SK-N-SH (cell line): ENCODE data around the gene RNU6-9. TPM values are rescaled to one million over a fixed set of nuclear protein-coding genes. Genes with fewer than 3 reads are reported as not detected.

Source experiments
- CTCF ChIA-PET: fragments of 300-600, 350-600 bp; formaldehyde crosslinking; extraction: SDS; loops from one replicate; lab custom pipeline; 2021; lab: Yijun Ruan, JAX
- POLR2A ChIA-PET: fragments of 350-600 bp; sonication (Branson Sonifier 250); formaldehyde crosslinking; extraction: SDS; loops from one replicate; lab custom pipeline; 2020; ENCODE audit warnings: antibody characterized with exemption, inconsistent platforms; lab: Yijun Ruan, JAX
- DNase-seq: peaks from one replicate; pipeline ENCODE4 v3.0.0; 2012
- H2AFZ ChIP-seq: fragments of 200-600 bp; sonication (generic); 2 replicates; pipeline ENCODE4 v1.8.1; 2016; ENCODE audit warnings: antibody characterized with exemption, mild to moderate bottlenecking, low read depth
- H3F3A ChIP-seq: fragments of 200-600 bp; sonication (generic); replicated peaks from 2 replicates; pipeline ENCODE3; 2016; ENCODE audit warnings: antibody characterized with exemption, mild to moderate bottlenecking; ENCODE audit not compliant: insufficient read depth
- H3K27ac ChIP-seq, 2 experiments: fragments of 200-500 bp in 1 of 2; fragments of 200-600 bp in 1 of 2; sonication (Bioruptor generic) in 1 of 2; sonication (generic), shearing (Covaris generic) in 1 of 2; 2 replicates each; pipeline versions ENCODE4 v1.5.1 to v1.6.1; 2014 to 2016; ENCODE audit warnings: low read depth in 2 of 2, inconsistent platforms in 1 of 2, low read length in 1 of 2, mild to moderate bottlenecking in 1 of 2, mixed read lengths in 1 of 2
- H3K27me3 ChIP-seq: fragments of 200-600 bp; sonication (generic), shearing (Covaris generic); 2 replicates; pipeline ENCODE4 v1.6.1; 2016; ENCODE audit warnings: mixed run types; ENCODE audit not compliant: insufficient read depth
- H3K36me3 ChIP-seq, 2 experiments: fragments of 200-500 bp in 1 of 2; fragments of 200-600 bp in 1 of 2; sonication (Bioruptor generic) in 1 of 2; sonication (generic) in 1 of 2; replicated peaks in 1 of 2; 2 replicates each; pipeline versions ENCODE3 to v1.5.1; 2014 to 2016; ENCODE audit warnings: low read length in 1 of 2, mild to moderate bottlenecking in 1 of 2; ENCODE audit not compliant: insufficient read depth in 2 of 2, control insufficient read depth in 1 of 2
- H3K4me1 ChIP-seq, 2 experiments: fragments of 200-500 bp in 1 of 2; fragments of 200-600 bp in 1 of 2; sonication (Bioruptor generic) in 1 of 2; sonication (generic), shearing (Covaris generic) in 1 of 2; 2 replicates each; pipeline versions ENCODE4 v1.5.1 to v1.6.1; 2014 to 2016; ENCODE audit warnings: low read depth in 1 of 2, low read length in 1 of 2, mixed run types in 1 of 2; ENCODE audit not compliant: insufficient read depth in 2 of 2, control insufficient read depth in 1 of 2
- H3K4me2 ChIP-seq: fragments of 200-600 bp; sonication (generic), shearing (Covaris generic); 2 replicates; pipeline ENCODE4 v1.6.1; 2017; ENCODE audit warnings: mixed run types
- H3K4me3 ChIP-seq, 2 experiments: fragments of 200-500 bp in 1 of 2; fragments of 200-600 bp in 1 of 2; sonication (Bioruptor generic) in 1 of 2; sonication (generic), shearing (Covaris generic) in 1 of 2; 2 replicates each; pipeline versions ENCODE4 v1.5.1 to v1.8.1; 2014 to 2016; ENCODE audit warnings: low read depth in 2 of 2, inconsistent platforms in 1 of 2, low read length in 1 of 2, mild to moderate bottlenecking in 1 of 2, mixed read lengths in 1 of 2, moderate library complexity in 1 of 2
- H3K79me2 ChIP-seq: fragments of 200-600 bp; sonication (generic); 2 replicates; pipeline ENCODE4 v1.8.1; 2017; ENCODE audit warnings: mild to moderate bottlenecking; ENCODE audit not compliant: insufficient read depth
- H3K9ac ChIP-seq: fragments of 200-600 bp; sonication (generic); 2 replicates; pipeline ENCODE4 v1.6.1; 2017; ENCODE audit warnings: mixed run types
- H3K9me2 ChIP-seq: fragments of 200-600 bp; sonication (generic); 2 replicates; pipeline ENCODE4 v1.6.1; 2017; ENCODE audit warnings: mixed run types
- H3K9me3 ChIP-seq: fragments of 200-600 bp; sonication (generic); 2 replicates; pipeline ENCODE4 v1.6.1; 2017; ENCODE audit warnings: mixed run types, mild to moderate bottlenecking, moderate library complexity
- H4K20me1 ChIP-seq: fragments of 200-600 bp; sonication (generic); 2 replicates; pipeline ENCODE4 v1.6.1; 2017; ENCODE audit warnings: mild to moderate bottlenecking, mixed run types; ENCODE audit not compliant: insufficient read depth
- CHD2 ChIP-seq: fragments of 150-350 bp; IDR thresholded peaks from 2 replicates; pipeline ENCODE4 v1.6.1; 2018; ENCODE audit warnings: low read length; ENCODE audit not compliant: partially characterized antibody
- FOXM1 ChIP-seq: IDR thresholded peaks from 2 replicates; pipeline ENCODE4 v1.4.0; 2012; ENCODE audit warnings: low read depth, mild to moderate bottlenecking
- IRF3 ChIP-seq: fragments of 150-350 bp; IDR thresholded peaks from 2 replicates; pipeline ENCODE4 v1.6.1; 2016; ENCODE audit warnings: mild to moderate bottlenecking, low read depth, low read length
- JUND ChIP-seq: IDR thresholded peaks from 2 replicates; pipeline ENCODE4 v1.4.0; 2012
- MAX ChIP-seq: IDR thresholded peaks from 2 replicates; pipeline ENCODE4 v1.4.0; 2012; ENCODE audit warnings: low read depth
- MEF2A ChIP-seq: IDR thresholded peaks from 2 replicates; pipeline ENCODE4 v1.4.0; 2012; ENCODE audit warnings: low read depth, borderline replicate concordance
- NRF1 ChIP-seq: IDR thresholded peaks from 2 replicates; pipeline ENCODE4 v1.6.1; 2012; ENCODE audit warnings: low read depth, mild to moderate bottlenecking, low read length
- PBX3 ChIP-seq: IDR thresholded peaks from 2 replicates; pipeline ENCODE4; 2012
- POLR2AphosphoS5 ChIP-seq: IDR thresholded peaks from 2 replicates; pipeline ENCODE4 v1.6.1; 2012; ENCODE audit warnings: low read depth, low read length
- RAD21 ChIP-seq: IDR thresholded peaks from 2 replicates; pipeline ENCODE4 v1.6.1; 2012; ENCODE audit warnings: mild to moderate bottlenecking, low read length
- RCOR1 ChIP-seq: fragments of 150-350 bp; IDR thresholded peaks from 2 replicates; pipeline ENCODE4 v1.6.1; 2017; ENCODE audit warnings: antibody characterized with exemption, low read length
- RFX5 ChIP-seq: IDR thresholded peaks from 2 replicates; pipeline ENCODE4 v1.6.1; 2012; ENCODE audit warnings: mild to moderate bottlenecking, improper control_type of control experiment, low read length
- USF1 ChIP-seq: IDR thresholded peaks from 2 replicates; pipeline ENCODE4 v1.4.0; 2012; ENCODE audit warnings: low read depth, borderline replicate concordance
- YY1 ChIP-seq: IDR thresholded peaks from 2 replicates; pipeline ENCODE4 v1.4.0; 2012; ENCODE audit warnings: low read depth, mild to moderate bottlenecking
- WGBS: methylation state at CpG from one replicate; pipeline ENCODE4 v1.1.6; 2017; ENCODE audit warnings: low lambda C conversion rate; 5-methylcytosine and 5-hydroxymethylcytosine counted together
- polyA plus RNA-seq, 3 experiments: library from polyadenylated mRNA; depleted of rRNA; stranded (reverse); fragments of >200 nt; gene quantifications; 2 replicates each; pipeline ENCODE4 v1.2.3, GENCODE V29; 2012
- TF ChIP-seq, protein P1 (sequence below): IDR thresholded peaks from 2 replicates; pipeline ENCODE4 v1.4.0; 2012; ENCODE audit warnings: low read depth, borderline replicate concordance

The RNU6-9 gene
- polyA plus RNA-seq, 1 of the 3 experiments (the other 2 are of a cell fraction) = not detected

GRCh38 chr19:925087-925525 is 31.8 kb downstream of the RNU6-9 start:
- peak overlapping the region; percentile 86 to 91 for H3K4me3 ChIP-seq
- DNase-seq = no peak
- peak overlapping the region; percentile 95 for H2AFZ ChIP-seq
- no peaks in the 10 kb centered on the region for H3K9me3 ChIP-seq
- peaks cover 21% of the 10 kb centered on the region for H3F3A ChIP-seq
- no peaks in the 10 kb centered on the region for H4K20me1 ChIP-seq
- peaks cover 11% of the 10 kb centered on the region for H3K27me3 ChIP-seq
- H3K9ac ChIP-seq = peak overlapping the region; percentile 73
- TF ChIP-seq USF1 (0 out of 2 replicates have a peak, but pooled peaks have one; percentile 51), NRF1 (no peak), MAX (no peak; the same call in 1 of the 2 replicates), FOXM1 (no peak), RFX5 (no peak), CHD2 (no peak), RCOR1 (peak; percentile 53; the same call in 1 of the 2 replicates), RAD21 (no peak), MEF2A (no peak)
- TF ChIP-seq, protein P1, sequence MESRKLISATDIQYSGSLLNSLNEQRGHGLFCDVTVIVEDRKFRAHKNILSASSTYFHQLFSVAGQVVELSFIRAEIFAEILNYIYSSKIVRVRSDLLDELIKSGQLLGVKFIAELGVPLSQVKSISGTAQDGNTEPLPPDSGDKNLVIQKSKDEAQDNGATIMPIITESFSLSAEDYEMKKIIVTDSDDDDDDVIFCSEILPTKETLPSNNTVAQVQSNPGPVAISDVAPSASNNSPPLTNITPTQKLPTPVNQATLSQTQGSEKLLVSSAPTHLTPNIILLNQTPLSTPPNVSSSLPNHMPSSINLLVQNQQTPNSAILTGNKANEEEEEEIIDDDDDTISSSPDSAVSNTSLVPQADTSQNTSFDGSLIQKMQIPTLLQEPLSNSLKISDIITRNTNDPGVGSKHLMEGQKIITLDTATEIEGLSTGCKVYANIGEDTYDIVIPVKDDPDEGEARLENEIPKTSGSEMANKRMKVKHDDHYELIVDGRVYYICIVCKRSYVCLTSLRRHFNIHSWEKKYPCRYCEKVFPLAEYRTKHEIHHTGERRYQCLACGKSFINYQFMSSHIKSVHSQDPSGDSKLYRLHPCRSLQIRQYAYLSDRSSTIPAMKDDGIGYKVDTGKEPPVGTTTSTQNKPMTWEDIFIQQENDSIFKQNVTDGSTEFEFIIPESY = no peak
- H3K4me2 ChIP-seq = peak overlapping the region; percentile 95
- H3K79me2 ChIP-seq = peaks cover 30% of the 10 kb centered on the region
- peak overlapping the region; percentile 54 to 85 for H3K27ac ChIP-seq
- POLR2A ChIA-PET = interaction anchor here (1.0 kb wide), 1 partner anchor 59 kb away, joined by 5 read pairs; the partner anchor contains the start of gene WDR18
- H3K4me1 ChIP-seq = peaks cover 7 to 20% of the 10 kb centered on the region in 2 experiments; a peak in 1 of 4 replicates
- H3K36me3 ChIP-seq = peaks cover 0 to 9% of the 10 kb centered on the region in 2 experiments
- WGBS = 7% methylated on average over 10 of the region's 39 CpGs
- CTCF ChIA-PET = interaction anchor here (0.9 to 11.2 kb wide), 3 partner anchors 58 to 67 kb away, joined by 3 to 161 read pairs (median 44); partner anchors contain the start of genes CFD and WDR18
- no peaks in the 10 kb centered on the region for H3K9me2 ChIP-seq

GRCh38 chr19:925526-926322 is 32.4 kb downstream of the RNU6-9 start, which contains the start of gene ARID3A:
Gene ARID3A (plus strand): TSS chr19:926035. CDS start chr19:929529, 3,494 bp downstream.
- Histone ChIP-seq H3K4me3 (peak within 1 kb of the TSS; percentile 86 to 91), H3K9me3 (no peaks in the 10 kb centered on the region), H3K27ac (peak within 1 kb of the TSS; percentile 54 to 85), H2AFZ (peak within 1 kb of the TSS; percentile 95), H3K4me2 (peak within 1 kb of the TSS; percentile 95), H3K27me3 (peaks cover 8% of the 10 kb centered on the region), H3K79me2 (peaks cover 30% of the 10 kb centered on the region), H3K4me1 (peaks cover 7 to 18% of the 10 kb centered on the region in 2 experiments; a peak in 1 of 4 replicates), H3K9ac (peak within 1 kb of the TSS; percentile 87), H3K36me3 (peaks cover 0 to 9% of the 10 kb centered on the region in 2 experiments), H4K20me1 (no peaks in the 10 kb centered on the region), H3K9me2 (no peaks in the 10 kb centered on the region), H3F3A (peaks cover 20% of the 10 kb centered on the region)
- POLR2A ChIA-PET = no interaction called here
- WGBS = 3% methylated on average over 24 of the region's 97 CpGs
- peak; percentile 95 for DNase-seq
- CTCF ChIA-PET = interaction anchor here (0.9 to 11.2 kb wide), 2 partner anchors 58 to 62 kb away, joined by 3 to 161 read pairs; partner anchors contain the start of gene WDR18
- no peak for TF ChIP-seq JUND
- TF ChIP-seq, protein P1 = no peak
- 0 out of 2 replicates have a peak, but pooled peaks have one; percentile 3 for TF ChIP-seq PBX3
- peak; percentile 47; the same call in 1 of the 2 replicates for TF ChIP-seq MAX
- TF ChIP-seq POLR2AphosphoS5 = no peak
- peak; percentile 62; the same call in 1 of the 2 replicates for TF ChIP-seq YY1
- peak; percentile 74 for TF ChIP-seq IRF3
